Calu3 (cell line): ENCODE measurements around the gene NAALADL2. TPM values are rescaled to one million over a fixed set of nuclear protein-coding genes. Genes with fewer than 3 reads are reported as not detected.
"Not testable (repeated sequence)": the region's sequence is repeated elsewhere in the genome, so short reads cannot be mapped to it uniquely, and the experiment has no call there.

Experiments used
- BruUV-seq: library from RNA; stranded (reverse); fragments of 400-500 nt; replicated peaks from 2 replicates; lab custom pipeline; 2021; lab: Mats Ljungman, UMichigan
- CTCF ChIA-PET: fragments of 300-600 bp; sonication (Branson Sonifier 250); formaldehyde crosslinking; loops from one replicate; lab custom pipeline; 2022; ENCODE audit warnings: antibody characterized with exemption; lab: Charles Lee
- DNase-seq: peaks from one replicate; pipeline ENCODE4 v3.0.0; 2022
- H3K27ac Mint-ChIP-seq: one replicate; pipeline ENCODE4 v1.8.0; 2022; ENCODE audit warnings: mixed read lengths; ENCODE audit not compliant: unreplicated experiment
- H3K27me3 Mint-ChIP-seq: one replicate; pipeline ENCODE4 v1.8.0; 2022; ENCODE audit warnings: mixed read lengths; ENCODE audit not compliant: unreplicated experiment
- H3K36me3 Mint-ChIP-seq: one replicate; pipeline ENCODE4 v1.8.0; 2022; ENCODE audit warnings: mild to moderate bottlenecking, moderate library complexity, mixed read lengths; ENCODE audit not compliant: insufficient read depth, unreplicated experiment
- H3K4me1 Mint-ChIP-seq: one replicate; pipeline ENCODE4 v1.8.0; 2022; ENCODE audit warnings: mild to moderate bottlenecking, low read depth, mixed read lengths; ENCODE audit not compliant: unreplicated experiment
- H3K4me3 Mint-ChIP-seq: one replicate; pipeline ENCODE4 v1.8.0; 2022; ENCODE audit warnings: mild to moderate bottlenecking, low read depth, moderate library complexity, mixed read lengths; ENCODE audit not compliant: unreplicated experiment
- H3K9me3 Mint-ChIP-seq: one replicate; pipeline ENCODE4 v1.8.0; 2022; ENCODE audit warnings: low read depth, mixed read lengths; ENCODE audit not compliant: unreplicated experiment
- CTCF ChIP-seq: fragments of 200-600 bp; IDR thresholded peaks from one replicate; pipeline ENCODE4 v1.8.0; 2022; ENCODE audit warnings: antibody characterized with exemption; ENCODE audit not compliant: unreplicated experiment
- intact Hi-C: fragments of 100-400 bp; cut with micrococcal nuclease; formaldehyde crosslinking; loops from one replicate; pipeline ENCODE4 v1.10.0; 2022; ENCODE audit not compliant: unreplicated experiment
- total RNA-seq: library from RNA; stranded (reverse); gene quantifications from 2 replicates; pipeline ENCODE4 v1.2.3, GENCODE V29; 2022

NAALADL2 gene
- total RNA-seq, 1 experiment from 2014 or later, result 36.9 TPM

GRCh38 chr3:175777965-175778364 lies 918.8 kb downstream of the NAALADL2 start:
- Mint-ChIP-seq H3K4me3 (no peak overlapping the region), H3K4me1 (no peaks in the 10 kb centered on the region), H3K36me3 (no peaks in the 10 kb centered on the region), H3K9me3 (no peaks in the 10 kb centered on the region), H3K27me3 (no peaks in the 10 kb centered on the region), H3K27ac (no peak overlapping the region)
- intact Hi-C loops, result no loop called here
- no peak for DNase-seq
- BruUV-seq, result no TSS peak
- TF ChIP-seq CTCF, result no peak
- CTCF ChIA-PET, result no interaction called here

GRCh38 chr3:175778994-175779393 lies 919.9 kb downstream of the NAALADL2 start:
- Mint-ChIP-seq H3K36me3 (no peaks in the 10 kb centered on the region), H3K9me3 (no peaks in the 10 kb centered on the region), H3K27ac (no peak overlapping the region), H3K27me3 (no peaks in the 10 kb centered on the region), H3K4me3 (no peak overlapping the region), H3K4me1 (no peaks in the 10 kb centered on the region)
- no TSS peak for BruUV-seq
- CTCF ChIA-PET, result no interaction called here
- TF ChIP-seq CTCF, result no peak
- intact Hi-C loops, result no loop called here
- no peak for DNase-seq

- H3K9me3 Mint-ChIP-seq, H3K4me1 Mint-ChIP-seq, BruUV-seq, DNase-seq, H3K27me3 Mint-ChIP-seq, H3K4me3 Mint-ChIP-seq, H3K36me3 Mint-ChIP-seq, H3K27ac Mint-ChIP-seq, CTCF ChIA-PET, intact Hi-C loops: not testable (repeated sequence)
Observed at GRCh38 chr3:175787109-175787508, 928.0 kb downstream of the NAALADL2 start.

- Mint-ChIP-seq H3K4me3 (no peak overlapping the region), H3K27ac (no peak overlapping the region), H3K4me1 (peaks cover 9% of the 10 kb centered on the region), H3K36me3 (no peaks in the 10 kb centered on the region), H3K9me3 (no peaks in the 10 kb centered on the region), H3K27me3 (no peaks in the 10 kb centered on the region)
- DNase-seq, result no peak
- no TSS peak for BruUV-seq
- intact Hi-C loops, result loop anchor here (5.0 kb wide), 1 partner anchor 125 kb away; no protein-coding TSS in a partner anchor
- no peak for TF ChIP-seq CTCF
- CTCF ChIA-PET, result no interaction called here
Observed at GRCh38 chr3:175792245-175792644, 933.1 kb downstream of the NAALADL2 start.

- DNase-seq, result no peak
- Mint-ChIP-seq H3K4me3 (no peak overlapping the region), H3K9me3 (no peaks in the 10 kb centered on the region), H3K27ac (no peak overlapping the region), H3K4me1 (no peaks in the 10 kb centered on the region), H3K36me3 (no peaks in the 10 kb centered on the region), H3K27me3 (no peaks in the 10 kb centered on the region)
- intact Hi-C loops, result no loop called here
- BruUV-seq, result no TSS peak
- CTCF ChIA-PET, result no interaction called here
- no peak for TF ChIP-seq CTCF
Observed at GRCh38 chr3:175798326-175798725, 939.2 kb downstream of the NAALADL2 start.
